NCI-H446 (cell line): Measurements from ENCODE around the gene CPED1.
A peak's percentile ranks its signal among the peaks of the same experiment; 100 is the strongest.

Experiments
- DNase-seq, 2 experiments: peaks; one replicate each; lab custom pipeline; 2025; lab: John Stamatoyannopoulos, UW

The CPED1 gene

GRCh38 chr7:121323515-121324302, 335.2 kb downstream of the CPED1 start:
- no peak for DNase-seq

GRCh38 chr7:121327671-121328070, 339.2 kb downstream of the CPED1 start:
- no peak for DNase-seq

- DNase-seq = no peak
Measured at GRCh38 chr7:121328508-121329190, 340.1 kb downstream of the CPED1 start, which contains the start of gene WNT16. TSS of gene WNT16 (plus strand) at chr7:121329000. CDS start at chr7:121329293, 293 bp downstream.

GRCh38 chr7:121329191-121330052, 340.9 kb downstream of the CPED1 start:
- DNase-seq = peak in 1 of 2 experiments; percentile 4

- peak in 1 of 2 experiments; percentile 51 for DNase-seq
Measured at GRCh38 chr7:121330053-121330833, 341.7 kb downstream of the CPED1 start.

GRCh38 chr7:121331048-121331447, 342.5 kb downstream of the CPED1 start:
- no peak for DNase-seq

GRCh38 chr7:121331574-121331973, 343.1 kb downstream of the CPED1 start:
- DNase-seq = no peak

- DNase-seq = no peak
Measured at GRCh38 chr7:121334376-121334775, 345.9 kb downstream of the CPED1 start.

GRCh38 chr7:121334875-121335648, 346.6 kb downstream of the CPED1 start:
- DNase-seq = no peak

- no peak for DNase-seq
Measured at GRCh38 chr7:121336579-121336978, 348.1 kb downstream of the CPED1 start.

GRCh38 chr7:121337398-121337797, 348.9 kb downstream of the CPED1 start:
- DNase-seq = peak; percentile 21 to 62

- DNase-seq = no peak
Measured at GRCh38 chr7:121339082-121339481, 350.6 kb downstream of the CPED1 start.

GRCh38 chr7:121341933-121342332, 353.4 kb downstream of the CPED1 start:
- no peak for DNase-seq

GRCh38 chr7:121342631-121343030, 354.1 kb downstream of the CPED1 start:
- no peak for DNase-seq

GRCh38 chr7:121343302-121343701, 354.8 kb downstream of the CPED1 start:
- no peak for DNase-seq

- no peak for DNase-seq
Measured at GRCh38 chr7:121344093-121344492, 355.6 kb downstream of the CPED1 start.

- no peak for DNase-seq
Measured at GRCh38 chr7:121344497-121344896, 356.0 kb downstream of the CPED1 start.
